ENCODE results near the gene ANKRD50. TPM values are rescaled to one million over a fixed set of nuclear protein-coding genes. Genes with fewer than 3 reads are reported as not detected.

ANKRD50 gene
- total RNA-seq, 1 donor from 2014 or later, result 77.8 TPM

DNA sequence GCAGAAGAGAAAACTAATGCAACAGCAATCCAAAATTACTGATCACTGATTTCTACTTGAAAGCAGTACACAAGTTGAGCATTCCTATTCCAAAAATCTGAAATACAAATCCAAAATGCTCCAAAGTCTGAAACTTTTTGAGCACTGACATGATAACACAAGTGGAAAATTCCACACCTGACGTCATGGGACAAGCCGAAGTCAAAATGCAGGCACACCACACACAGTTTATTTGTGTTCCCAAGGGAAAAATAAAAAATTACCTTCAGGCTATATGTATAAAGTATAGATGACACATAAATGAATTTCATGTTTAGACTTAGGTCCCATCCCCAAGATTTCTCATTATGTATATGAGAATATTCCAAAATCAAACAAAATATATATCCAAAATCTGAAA, 20.7 kb downstream of the ANKRD50 start:
- no peak overlapping the region for H3K9ac ChIP-seq (ENCODE audit: low read depth in 1 of 3, low read length in 3 of 3)
- H3K27ac ChIP-seq (ENCODE audit: low read depth, low read length), result no peak overlapping the region
- H3K4me3 ChIP-seq (ENCODE audit: low read length in 3 of 3), result no peak overlapping the region
- H3K4me1 ChIP-seq (ENCODE audit: control insufficient read depth in 3 of 3, insufficient read depth in 3 of 3, low read length in 3 of 3), result no peaks in the 10 kb centered on the region
- H3K36me3 ChIP-seq (ENCODE audit: control insufficient read depth in 3 of 3, insufficient read depth in 3 of 3, low read length in 3 of 3), result no peaks in the 10 kb centered on the region
- no peaks in the 10 kb centered on the region for H3K27me3 ChIP-seq (ENCODE audit: control insufficient read depth in 3 of 3, insufficient read depth in 3 of 3, low read length in 3 of 3)
- no peaks in the 10 kb centered on the region for H3K9me3 ChIP-seq (ENCODE audit: control insufficient read depth in 3 of 3, low read length in 3 of 3)

DNA sequence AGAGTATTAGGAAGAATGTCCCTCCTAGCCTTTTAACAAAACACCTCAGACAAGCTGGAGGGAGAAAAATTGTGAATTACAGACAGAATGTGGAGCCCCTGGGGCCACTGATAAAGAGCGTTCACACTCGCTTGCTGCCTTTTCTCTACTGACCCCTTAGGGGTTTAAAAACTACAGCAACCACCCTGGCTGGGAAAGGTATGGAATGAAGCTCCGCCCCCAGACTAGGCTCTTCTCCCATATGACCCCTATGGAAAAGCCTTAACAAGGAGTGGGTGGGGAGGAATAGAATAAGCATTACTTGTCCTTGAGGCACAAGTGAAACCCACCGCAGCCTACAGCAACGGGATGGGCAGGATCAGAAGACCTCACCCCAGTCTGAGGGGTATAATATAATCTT, 26.3 kb downstream of the ANKRD50 start:
- no peaks in the 10 kb centered on the region for H3K27me3 ChIP-seq (ENCODE audit: control insufficient read depth in 3 of 3, insufficient read depth in 3 of 3, low read length in 3 of 3)
- H3K4me3 ChIP-seq (ENCODE audit: low read length in 3 of 3), result no peak overlapping the region
- no peak overlapping the region for H3K9ac ChIP-seq (ENCODE audit: low read depth in 1 of 3, low read length in 3 of 3)
- no peaks in the 10 kb centered on the region for H3K9me3 ChIP-seq (ENCODE audit: control insufficient read depth in 3 of 3, low read length in 3 of 3)
- H3K27ac ChIP-seq (ENCODE audit: low read depth, low read length), result no peak overlapping the region
- peaks cover 0 to 3% (median 0%) of the 10 kb centered on the region in 3 donors for H3K36me3 ChIP-seq (ENCODE audit: control insufficient read depth in 3 of 3, insufficient read depth in 3 of 3, low read length in 3 of 3)
- H3K4me1 ChIP-seq (ENCODE audit: control insufficient read depth in 3 of 3, insufficient read depth in 3 of 3, low read length in 3 of 3), result no peaks in the 10 kb centered on the region

DNA sequence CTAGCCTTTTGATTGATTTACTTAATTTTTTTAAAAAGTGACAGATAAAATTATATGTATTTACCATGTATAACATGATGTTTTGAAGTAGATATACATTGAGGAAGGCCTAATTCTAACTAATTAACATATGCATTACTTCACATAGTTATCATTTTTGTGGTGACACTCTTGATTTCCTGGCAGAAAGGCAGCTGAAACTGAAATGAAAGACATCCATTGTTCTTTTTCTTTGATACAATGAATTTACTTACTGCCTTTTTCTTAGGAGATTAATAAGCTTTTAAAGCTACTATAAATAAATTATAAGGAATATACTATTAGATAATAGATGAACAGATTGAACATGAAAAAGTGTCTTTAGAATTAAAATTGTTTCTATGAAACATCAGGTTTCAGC, 26.7 kb downstream of the ANKRD50 start:
- Histone ChIP-seq H3K36me3 (ENCODE audit: control insufficient read depth in 3 of 3, insufficient read depth in 3 of 3, low read length in 3 of 3) (peaks cover 0 to 3% (median 0%) of the 10 kb centered on the region in 3 donors), H3K27ac (ENCODE audit: low read depth, low read length) (no peak overlapping the region), H3K27me3 (ENCODE audit: control insufficient read depth in 3 of 3, insufficient read depth in 3 of 3, low read length in 3 of 3) (no peaks in the 10 kb centered on the region), H3K9ac (ENCODE audit: low read depth in 1 of 3, low read length in 3 of 3) (no peak overlapping the region), H3K4me1 (ENCODE audit: control insufficient read depth in 3 of 3, insufficient read depth in 3 of 3, low read length in 3 of 3) (no peaks in the 10 kb centered on the region), H3K4me3 (ENCODE audit: low read length in 3 of 3) (no peak overlapping the region), H3K9me3 (ENCODE audit: control insufficient read depth in 3 of 3, low read length in 3 of 3) (no peaks in the 10 kb centered on the region)

DNA sequence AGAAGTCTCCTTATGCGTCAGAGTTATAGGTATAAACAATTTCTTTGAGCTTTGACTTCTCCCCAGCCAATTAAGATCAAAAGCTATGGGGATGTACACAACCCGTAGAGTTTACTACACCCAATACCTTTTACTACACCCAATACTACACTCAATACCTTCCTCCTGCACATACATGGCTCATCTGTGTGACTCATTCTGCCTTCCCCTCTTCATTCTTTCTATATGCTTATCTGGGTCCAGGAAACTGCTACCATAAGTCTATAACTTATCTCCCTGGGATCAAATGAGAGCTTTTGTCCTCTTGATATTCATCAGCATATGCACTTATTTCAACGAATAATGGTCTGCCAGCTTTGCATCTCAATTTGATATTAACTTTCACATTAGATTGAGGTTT, 28.2 kb downstream of the ANKRD50 start:
- no peak overlapping the region for H3K27ac ChIP-seq (ENCODE audit: low read depth, low read length)
- H3K9me3 ChIP-seq (ENCODE audit: control insufficient read depth in 3 of 3, low read length in 3 of 3), result no peaks in the 10 kb centered on the region
- no peaks in the 10 kb centered on the region for H3K4me1 ChIP-seq (ENCODE audit: control insufficient read depth in 3 of 3, insufficient read depth in 3 of 3, low read length in 3 of 3)
- no peak overlapping the region for H3K9ac ChIP-seq (ENCODE audit: low read depth in 1 of 3, low read length in 3 of 3)
- H3K4me3 ChIP-seq (ENCODE audit: low read length in 3 of 3), result no peak overlapping the region
- H3K27me3 ChIP-seq (ENCODE audit: control insufficient read depth in 3 of 3, insufficient read depth in 3 of 3, low read length in 3 of 3), result no peaks in the 10 kb centered on the region
- peaks cover 0 to 3% (median 0%) of the 10 kb centered on the region in 3 donors for H3K36me3 ChIP-seq (ENCODE audit: control insufficient read depth in 3 of 3, insufficient read depth in 3 of 3, low read length in 3 of 3)

DNA sequence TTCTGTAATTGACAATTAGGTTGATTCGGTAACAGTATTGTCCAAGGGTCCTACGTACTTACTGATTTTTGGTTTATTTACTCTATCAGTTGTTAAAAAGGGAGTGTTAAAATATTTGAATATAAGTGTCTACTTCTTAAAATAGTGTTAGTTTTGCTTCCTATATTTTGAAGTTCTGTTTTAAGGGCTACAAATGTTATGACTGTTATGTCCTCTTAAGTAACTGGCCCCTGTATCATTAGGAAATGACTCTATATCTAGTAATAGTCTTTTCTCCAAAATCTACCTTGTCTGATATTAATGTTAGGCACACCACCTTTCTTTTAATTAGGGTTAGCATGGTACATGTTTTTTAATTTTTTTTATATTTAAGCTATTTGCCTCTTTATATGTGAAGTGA, 30.1 kb downstream of the ANKRD50 start:
- H3K4me1 ChIP-seq (ENCODE audit: control insufficient read depth in 3 of 3, insufficient read depth in 3 of 3, low read length in 3 of 3), result no peaks in the 10 kb centered on the region
- no peak overlapping the region for H3K27ac ChIP-seq (ENCODE audit: low read depth, low read length)
- no peak overlapping the region for H3K4me3 ChIP-seq (ENCODE audit: low read length in 3 of 3)
- H3K9ac ChIP-seq (ENCODE audit: low read depth in 1 of 3, low read length in 3 of 3), result no peak overlapping the region
- H3K9me3 ChIP-seq (ENCODE audit: control insufficient read depth in 3 of 3, low read length in 3 of 3), result no peaks in the 10 kb centered on the region
- H3K27me3 ChIP-seq (ENCODE audit: control insufficient read depth in 3 of 3, insufficient read depth in 3 of 3, low read length in 3 of 3), result no peaks in the 10 kb centered on the region
- peaks cover 0 to 3% (median 0%) of the 10 kb centered on the region in 3 donors for H3K36me3 ChIP-seq (ENCODE audit: control insufficient read depth in 3 of 3, insufficient read depth in 3 of 3, low read length in 3 of 3)

DNA sequence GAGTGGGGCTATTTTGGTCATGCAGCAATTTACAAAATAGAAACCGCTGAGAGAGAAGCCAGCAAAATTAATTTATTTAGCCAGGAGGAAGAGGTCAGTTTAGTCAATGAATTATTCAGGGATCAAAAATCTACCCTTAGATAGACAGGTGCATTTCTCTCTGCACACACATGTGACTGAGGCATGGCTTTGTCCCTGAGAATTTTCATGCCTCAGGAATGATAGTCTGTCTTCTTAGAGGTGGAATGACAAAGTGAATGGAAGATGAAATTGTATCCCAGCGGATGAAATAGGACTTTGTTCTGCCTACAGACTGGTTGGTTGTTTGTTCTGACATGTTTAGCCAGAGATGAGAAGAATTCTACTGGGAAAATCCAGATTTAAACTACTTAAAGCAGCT, 46.0 kb downstream of the ANKRD50 start:
- Histone ChIP-seq H3K4me3 (ENCODE audit: low read length in 3 of 3) (no peak overlapping the region), H3K9me3 (ENCODE audit: control insufficient read depth in 3 of 3, low read length in 3 of 3) (no peaks in the 10 kb centered on the region), H3K27me3 (ENCODE audit: control insufficient read depth in 3 of 3, insufficient read depth in 3 of 3, low read length in 3 of 3) (no peaks in the 10 kb centered on the region), H3K27ac (ENCODE audit: low read depth, low read length) (no peak overlapping the region), H3K9ac (ENCODE audit: low read depth in 1 of 3, low read length in 3 of 3) (no peak overlapping the region), H3K36me3 (ENCODE audit: control insufficient read depth in 3 of 3, insufficient read depth in 3 of 3, low read length in 3 of 3) (peaks cover 8 to 16% (median 11%) of the 10 kb centered on the region in 3 donors), H3K4me1 (ENCODE audit: control insufficient read depth in 3 of 3, insufficient read depth in 3 of 3, low read length in 3 of 3) (no peaks in the 10 kb centered on the region)

DNA sequence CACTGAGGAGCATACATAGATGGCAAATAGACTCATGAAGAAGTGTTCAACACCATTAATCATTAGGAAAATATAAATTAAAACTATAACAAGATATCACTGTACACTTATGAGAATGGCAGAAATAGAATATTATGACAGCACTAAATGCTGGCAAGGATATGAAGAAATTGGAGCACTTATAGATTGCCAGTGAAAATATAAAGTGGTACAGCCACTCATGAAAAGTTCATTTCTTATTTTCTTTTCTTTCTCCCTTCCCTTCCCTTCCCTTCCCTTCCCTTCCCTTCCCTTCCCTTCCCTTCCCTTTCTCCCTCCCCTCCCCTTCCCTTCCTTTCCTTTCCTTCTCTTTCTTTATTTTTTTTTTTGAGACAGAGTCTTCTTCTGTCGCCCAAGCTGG, 53.7 kb downstream of the ANKRD50 start:
- Histone ChIP-seq H3K27ac (ENCODE audit: low read depth, low read length) (no peak overlapping the region), H3K4me3 (ENCODE audit: low read length in 3 of 3) (no peak overlapping the region), H3K27me3 (ENCODE audit: control insufficient read depth in 3 of 3, insufficient read depth in 3 of 3, low read length in 3 of 3) (no peaks in the 10 kb centered on the region), H3K36me3 (ENCODE audit: control insufficient read depth in 3 of 3, insufficient read depth in 3 of 3, low read length in 3 of 3) (no peaks in the 10 kb centered on the region), H3K9me3 (ENCODE audit: control insufficient read depth in 3 of 3, low read length in 3 of 3) (no peaks in the 10 kb centered on the region), H3K4me1 (ENCODE audit: control insufficient read depth in 3 of 3, insufficient read depth in 3 of 3, low read length in 3 of 3) (no peaks in the 10 kb centered on the region), H3K9ac (ENCODE audit: low read depth in 1 of 3, low read length in 3 of 3) (no peak overlapping the region)

DNA sequence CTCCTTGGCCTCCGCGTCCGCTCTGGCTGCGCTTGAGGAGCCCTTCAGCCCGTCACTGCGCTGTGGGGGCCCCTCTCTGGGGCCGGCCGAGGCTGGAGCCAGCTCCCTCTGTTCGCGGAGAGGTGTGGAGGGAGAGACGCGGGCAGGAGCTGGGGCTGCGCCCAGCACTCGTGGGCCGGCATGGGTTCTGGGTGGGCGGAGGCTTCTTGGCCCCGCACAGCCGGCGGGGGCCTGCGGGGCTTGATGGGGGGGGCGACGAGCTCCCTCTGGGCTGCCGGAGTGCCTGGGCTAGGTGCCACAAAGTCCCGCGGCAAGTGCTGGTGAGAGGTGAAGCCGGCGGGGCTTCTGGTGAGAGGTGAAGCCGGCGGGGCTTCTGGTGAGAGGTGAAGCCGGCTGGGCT, 61.9 kb downstream of the ANKRD50 start:
- Histone ChIP-seq H3K27ac (ENCODE audit: low read depth, low read length) (no peak overlapping the region), H3K36me3 (ENCODE audit: control insufficient read depth in 3 of 3, insufficient read depth in 3 of 3, low read length in 3 of 3) (no peaks in the 10 kb centered on the region), H3K9ac (ENCODE audit: low read depth in 1 of 3, low read length in 3 of 3) (no peak overlapping the region), H3K4me1 (ENCODE audit: control insufficient read depth in 3 of 3, insufficient read depth in 3 of 3, low read length in 3 of 3) (no peaks in the 10 kb centered on the region), H3K27me3 (ENCODE audit: control insufficient read depth in 3 of 3, insufficient read depth in 3 of 3, low read length in 3 of 3) (no peaks in the 10 kb centered on the region), H3K9me3 (ENCODE audit: control insufficient read depth in 3 of 3, low read length in 3 of 3) (no peaks in the 10 kb centered on the region), H3K4me3 (ENCODE audit: low read length in 3 of 3) (no peak overlapping the region)

DNA sequence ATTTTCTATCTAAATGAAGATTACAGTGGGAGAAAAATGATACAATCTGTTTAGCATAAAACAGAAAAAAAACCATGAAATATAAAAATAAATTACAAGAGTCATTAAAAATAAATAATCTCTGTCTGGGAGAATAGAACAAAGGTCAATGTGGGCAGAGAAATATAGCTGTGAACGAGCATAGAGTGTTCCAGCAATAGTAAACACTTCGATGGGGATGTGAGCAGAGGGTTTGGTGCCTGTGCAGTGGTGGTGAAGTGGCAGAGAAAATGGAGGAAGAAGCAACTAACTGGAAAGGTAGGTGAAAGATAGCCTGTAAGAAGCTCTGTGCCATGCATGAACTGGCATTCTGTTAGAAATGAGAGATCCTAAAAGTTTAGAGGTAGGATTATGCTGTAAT, 64.9 kb downstream of the ANKRD50 start:
- no peaks in the 10 kb centered on the region for H3K27me3 ChIP-seq (ENCODE audit: control insufficient read depth in 3 of 3, insufficient read depth in 3 of 3, low read length in 3 of 3)
- no peak overlapping the region for H3K9ac ChIP-seq (ENCODE audit: low read depth in 1 of 3, low read length in 3 of 3)
- no peaks in the 10 kb centered on the region for H3K36me3 ChIP-seq (ENCODE audit: control insufficient read depth in 3 of 3, insufficient read depth in 3 of 3, low read length in 3 of 3)
- H3K4me3 ChIP-seq (ENCODE audit: low read length in 3 of 3), result no peak overlapping the region
- no peaks in the 10 kb centered on the region for H3K9me3 ChIP-seq (ENCODE audit: control insufficient read depth in 3 of 3, low read length in 3 of 3)
- no peaks in the 10 kb centered on the region for H3K4me1 ChIP-seq (ENCODE audit: control insufficient read depth in 3 of 3, insufficient read depth in 3 of 3, low read length in 3 of 3)
- no peak overlapping the region for H3K27ac ChIP-seq (ENCODE audit: low read depth, low read length)

DNA sequence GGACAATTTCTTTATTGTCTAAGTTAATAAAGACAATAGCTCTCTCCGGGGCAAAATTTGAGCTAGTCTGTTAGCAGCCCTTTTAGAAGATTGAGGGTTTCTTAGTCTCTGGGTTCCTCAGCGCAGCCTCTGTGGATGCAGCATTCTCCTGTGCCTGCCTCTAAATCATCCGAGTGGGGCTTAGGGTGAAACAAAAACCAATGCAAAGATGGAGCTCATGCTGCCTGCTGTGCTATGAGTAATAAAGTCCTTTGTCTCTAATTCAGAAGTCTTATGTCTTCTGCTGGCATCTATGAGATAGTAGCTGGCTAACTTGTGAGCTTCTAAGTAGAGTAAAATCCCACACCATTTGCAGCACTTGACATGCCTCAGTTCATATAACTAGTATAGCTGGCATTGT, 67.9 kb downstream of the ANKRD50 start:
- Histone ChIP-seq H3K27me3 (ENCODE audit: control insufficient read depth in 3 of 3, insufficient read depth in 3 of 3, low read length in 3 of 3) (no peaks in the 10 kb centered on the region), H3K4me3 (ENCODE audit: low read length in 3 of 3) (no peak overlapping the region)

DNA sequence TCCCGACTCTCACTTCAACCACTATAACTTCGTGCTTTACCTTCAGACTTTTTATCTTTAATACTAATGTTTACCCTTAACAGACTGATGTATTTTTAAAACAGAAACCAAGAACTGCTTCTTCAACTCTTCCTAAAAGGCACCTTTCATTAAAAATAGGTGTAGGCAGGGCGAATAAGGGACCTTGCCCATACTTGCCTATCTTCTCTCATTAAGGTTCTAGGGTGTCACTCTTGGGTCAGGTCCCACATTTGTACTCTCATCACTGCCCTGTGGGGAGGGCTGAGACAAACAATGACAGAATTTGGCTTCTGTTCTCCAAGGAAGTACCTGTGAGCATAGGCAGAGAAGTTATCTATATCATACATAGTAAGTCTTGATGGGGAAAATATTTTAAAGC, 69.7 kb downstream of the ANKRD50 start:
- no peaks in the 10 kb centered on the region for H3K9me3 ChIP-seq (ENCODE audit: control insufficient read depth in 3 of 3, low read length in 3 of 3)
- H3K4me3 ChIP-seq (ENCODE audit: low read length in 3 of 3), result no peak overlapping the region
- no peaks in the 10 kb centered on the region for H3K36me3 ChIP-seq (ENCODE audit: control insufficient read depth in 3 of 3, insufficient read depth in 3 of 3, low read length in 3 of 3)
- no peak overlapping the region for H3K9ac ChIP-seq (ENCODE audit: low read depth in 1 of 3, low read length in 3 of 3)
- H3K27me3 ChIP-seq (ENCODE audit: control insufficient read depth in 3 of 3, insufficient read depth in 3 of 3, low read length in 3 of 3), result no peaks in the 10 kb centered on the region
- no peak overlapping the region for H3K27ac ChIP-seq (ENCODE audit: low read depth, low read length)
- H3K4me1 ChIP-seq (ENCODE audit: control insufficient read depth in 3 of 3, insufficient read depth in 3 of 3, low read length in 3 of 3), result no peaks in the 10 kb centered on the region

More for the DNA sequence above, 67.9 kb downstream of the ANKRD50 start:
- Histone ChIP-seq H3K9ac (ENCODE audit: low read depth in 1 of 3, low read length in 3 of 3) (no peak overlapping the region), H3K4me1 (ENCODE audit: control insufficient read depth in 3 of 3, insufficient read depth in 3 of 3, low read length in 3 of 3) (no peaks in the 10 kb centered on the region), H3K36me3 (ENCODE audit: control insufficient read depth in 3 of 3, insufficient read depth in 3 of 3, low read length in 3 of 3) (no peaks in the 10 kb centered on the region), H3K9me3 (ENCODE audit: control insufficient read depth in 3 of 3, low read length in 3 of 3) (no peaks in the 10 kb centered on the region), H3K27ac (ENCODE audit: low read depth, low read length) (no peak overlapping the region)

Measured in skeletal muscle tissue (tissue), 4 donors.